ENCODE measurements around the gene TMC8.
A peak's percentile ranks its signal among the peaks of the same experiment; 100 is the strongest.

The TMC8 gene

DNA sequence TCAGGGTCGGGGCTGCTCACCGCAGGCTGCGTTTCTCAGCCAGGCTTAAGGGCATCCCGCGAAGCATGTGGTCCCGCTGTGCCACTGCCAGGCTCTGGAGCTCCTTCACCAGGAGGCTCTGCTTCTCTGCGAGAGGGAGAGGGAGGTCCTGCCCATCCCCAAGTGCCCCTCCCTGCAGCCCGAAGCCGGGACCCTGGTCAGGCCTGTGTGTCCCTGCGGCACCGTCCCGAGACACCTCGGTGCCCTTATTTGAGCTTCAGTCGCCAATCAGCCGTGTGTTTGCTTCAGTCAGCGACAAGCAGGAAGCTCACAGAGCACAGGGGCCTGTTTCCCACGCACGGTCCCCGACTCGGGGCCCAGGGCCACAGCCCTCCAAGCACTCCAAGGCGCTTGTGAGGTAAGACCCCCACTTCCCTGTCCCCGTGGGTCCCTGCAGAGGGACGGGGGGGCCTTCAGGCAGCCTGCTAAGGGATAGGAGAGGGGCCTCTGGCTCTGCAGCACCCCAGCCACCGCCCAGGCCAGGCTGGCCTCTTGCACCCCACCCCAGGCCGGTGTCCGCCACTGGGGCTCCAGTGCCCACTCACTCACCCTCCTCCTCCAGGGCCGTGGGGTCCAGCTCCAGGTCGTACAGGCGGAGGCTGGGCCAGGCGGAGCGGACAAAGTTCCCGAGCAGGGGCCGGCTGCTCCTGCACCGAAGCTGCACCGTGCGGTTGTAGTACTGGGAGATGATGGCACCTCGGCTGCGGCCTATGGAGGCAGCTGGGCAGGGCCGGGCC, 5.2 kb upstream of the TMC8 start:
- no peak for DNase-seq (ENCODE audit: low spot score)

DNA sequence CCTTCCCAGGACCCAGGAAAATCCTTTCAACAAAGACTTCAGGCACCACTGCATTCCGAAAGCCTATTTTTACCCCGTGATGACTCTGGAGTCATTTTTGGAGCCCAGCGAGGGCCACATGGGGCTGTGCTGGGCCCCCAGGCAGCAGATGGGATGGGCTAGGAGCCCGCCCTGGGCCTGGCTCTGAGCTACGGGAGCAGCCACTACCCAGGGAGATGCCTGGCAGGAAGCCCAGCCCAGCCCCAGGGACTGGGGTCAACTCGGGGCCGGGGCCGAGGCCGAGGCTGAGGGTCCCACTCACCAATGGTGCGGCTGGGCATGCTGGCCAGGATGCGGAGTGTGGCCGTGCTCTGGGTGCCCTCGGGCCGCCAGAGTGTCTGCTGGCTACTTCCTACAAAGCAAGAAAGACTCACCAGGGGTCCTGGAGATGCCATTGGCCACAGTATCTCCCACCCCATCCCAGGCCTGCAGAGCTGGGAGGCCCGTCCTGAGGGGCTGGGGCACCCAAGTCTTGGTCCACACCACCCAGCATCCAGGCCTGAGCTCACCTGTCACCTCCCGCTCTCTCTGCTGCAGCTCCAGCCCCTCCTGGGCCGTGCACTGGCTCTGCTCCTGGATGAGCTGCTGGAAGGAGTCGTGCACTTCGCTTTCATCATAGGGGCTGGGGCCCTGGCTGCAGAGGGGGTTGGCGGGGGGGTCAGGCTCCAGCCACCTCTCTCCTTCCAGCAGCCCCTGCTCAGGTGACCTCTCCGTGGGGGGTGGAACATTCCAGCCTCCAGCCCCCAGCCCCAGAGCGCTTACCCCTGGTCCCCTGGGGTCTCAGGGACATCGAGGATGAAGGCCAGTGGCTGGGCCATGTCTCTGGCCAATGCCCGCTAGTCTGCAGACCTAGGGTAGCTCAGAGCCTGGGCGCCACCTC, 4.3 kb upstream of the TMC8 start:
- no peak for DNase-seq (ENCODE audit: low spot score)

DNA sequence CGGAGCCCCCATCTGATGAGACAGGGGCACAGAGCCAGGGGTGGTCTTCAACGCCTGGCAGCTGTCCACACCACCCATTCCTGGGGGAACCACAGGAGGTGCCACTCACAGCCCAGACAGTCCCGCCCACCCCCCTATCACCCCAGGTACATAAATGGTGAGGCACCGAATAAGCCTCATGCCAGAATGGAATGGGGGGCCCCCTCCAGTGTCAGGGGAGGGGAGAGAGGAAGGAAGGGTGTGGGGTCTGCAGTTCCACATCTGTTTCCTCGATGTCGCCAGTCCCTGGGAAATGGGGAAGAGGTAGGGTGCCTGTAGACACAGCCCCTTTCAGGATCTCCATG, 3.7 kb upstream of the TMC8 start:
- no peak for DNase-seq (ENCODE audit: low spot score)

DNA sequence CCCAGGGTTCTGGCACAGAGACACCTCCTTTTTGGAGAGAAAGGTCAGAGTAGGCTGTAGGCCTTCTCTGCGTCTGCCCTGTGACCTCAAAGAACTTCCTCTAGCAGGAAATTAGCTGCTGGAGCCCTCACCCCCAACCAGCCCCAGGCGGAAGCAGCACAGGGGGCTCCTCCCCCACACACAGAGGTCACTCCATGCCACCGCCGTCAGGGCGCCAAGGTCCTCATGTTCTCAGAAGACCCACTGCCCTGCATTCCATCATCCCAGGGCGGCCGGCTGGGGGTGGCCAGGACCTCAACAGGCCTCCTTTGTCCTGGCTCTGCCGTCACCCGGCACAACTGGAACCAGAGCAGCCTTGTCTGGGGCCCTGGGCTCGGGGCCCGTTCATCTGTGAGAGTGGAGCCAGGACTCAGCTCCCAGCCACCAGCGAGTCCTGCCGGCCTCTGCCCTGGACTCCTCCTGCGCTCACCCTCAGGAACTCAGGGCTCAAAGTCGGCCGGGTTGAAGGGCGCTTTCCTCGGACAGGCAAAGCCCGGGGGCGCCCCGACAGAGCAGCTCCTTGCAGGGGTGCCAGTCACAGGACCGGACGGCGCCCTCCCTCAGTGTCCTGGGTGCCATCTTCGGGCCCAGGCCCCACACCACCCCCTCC, 3.2 kb upstream of the TMC8 start:
- no peak for DNase-seq (ENCODE audit: low spot score)

- peak; percentile 67 for DNase-seq (ENCODE audit: low spot score)
Observed at GRCh38 chr17:78127888-78128550, 2.6 kb upstream of the TMC8 start.

DNA sequence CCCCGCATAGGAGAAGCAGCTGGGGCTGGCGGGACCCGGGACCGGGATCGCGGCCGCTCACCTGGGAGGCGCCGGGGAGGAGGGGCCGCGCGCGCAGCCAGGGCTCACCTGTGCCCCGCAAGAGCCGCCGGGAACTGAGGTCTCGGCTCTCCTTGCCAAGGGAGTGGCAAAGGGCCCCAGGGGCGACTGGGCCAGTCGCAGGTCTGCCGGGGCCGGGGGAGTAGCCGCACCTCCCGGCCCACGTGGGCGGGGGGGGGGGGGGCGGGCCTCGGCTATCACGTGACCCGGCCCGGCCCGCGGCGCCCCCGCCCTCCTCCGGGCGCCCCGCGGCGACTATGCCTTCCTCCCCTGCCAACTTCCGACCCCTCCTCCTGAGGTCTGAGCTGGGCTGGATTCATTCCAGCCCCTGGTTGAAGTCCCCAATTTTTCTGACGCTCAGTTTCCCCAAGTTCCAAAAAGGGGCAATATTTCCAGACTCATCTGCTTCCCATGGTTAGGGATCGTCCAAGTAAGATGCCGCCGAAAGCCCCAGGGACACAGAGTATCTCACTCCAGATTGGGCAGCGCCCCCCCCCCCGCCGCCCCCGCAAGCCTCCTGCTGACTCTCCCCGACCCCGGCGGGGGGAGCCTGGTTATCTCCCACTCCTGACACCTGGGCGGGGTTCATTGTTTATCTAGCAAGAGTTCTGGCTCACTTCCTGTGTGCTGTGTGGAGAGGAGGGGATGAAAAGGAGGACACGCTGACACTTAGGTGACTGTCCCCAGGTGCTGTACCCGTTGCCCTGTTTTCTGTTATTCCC, 1.8 kb upstream of the TMC8 start, which contains the start of gene TMC6:
Gene TMC6, minus strand, starts transcription at position 205 of the 800 bp plus-strand sequence. CDS start 1,923 bp downstream, outside the sequence.
- peak; percentile 93 for DNase-seq (ENCODE audit: low spot score)

DNA sequence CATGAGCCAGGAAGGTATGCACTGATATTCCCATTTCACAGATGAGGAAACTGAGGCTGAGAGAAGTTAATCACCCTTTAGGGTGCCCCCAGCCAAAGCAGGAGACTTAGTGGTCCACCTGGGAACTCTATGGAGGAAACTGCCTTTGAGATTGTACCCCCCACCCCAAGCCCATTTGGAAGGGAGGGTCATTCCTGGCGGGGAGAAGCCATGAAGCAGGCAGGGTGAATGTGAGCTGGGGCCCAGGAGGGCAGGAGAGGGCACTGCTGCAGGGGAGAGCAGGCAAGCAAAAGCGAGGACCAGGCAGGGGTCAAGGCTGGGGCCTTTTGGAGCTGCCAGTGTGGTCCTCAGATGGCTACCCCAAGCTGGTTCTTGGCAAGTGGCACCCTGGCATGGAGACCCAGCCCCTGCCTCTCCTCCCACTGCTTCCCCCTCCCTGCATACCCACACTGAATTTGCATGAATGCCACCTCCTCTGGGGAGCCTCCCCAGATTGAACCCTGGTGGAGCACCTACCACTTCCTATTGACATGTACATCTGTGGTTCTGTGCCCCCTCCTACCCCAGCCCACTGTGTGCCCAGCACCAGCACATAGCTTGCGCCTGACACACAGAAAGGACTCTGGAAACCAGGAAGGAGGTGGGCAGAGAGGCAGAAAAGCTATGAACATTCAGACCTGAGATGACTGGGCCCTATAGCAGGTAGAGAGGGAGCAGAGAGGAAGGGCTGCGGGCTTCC, 1.1 kb upstream of the TMC8 start:
- DNase-seq (ENCODE audit: low spot score), result no peak

GRCh38 chr17:78130090-78130436, 508 bp upstream of the TMC8 start:
- no peak for DNase-seq (ENCODE audit: low spot score)

- DNase-seq (ENCODE audit: low spot score), result no peak
Observed at GRCh38 chr17:78131172-78132083, 857 bp downstream of the TMC8 start.

GRCh38 chr17:78132084-78132676, 1.6 kb downstream of the TMC8 start:
- DNase-seq (ENCODE audit: low spot score), result no peak

- DNase-seq (ENCODE audit: low spot score), result no peak
Observed at GRCh38 chr17:78132767-78133178, 2.2 kb downstream of the TMC8 start.

DNA sequence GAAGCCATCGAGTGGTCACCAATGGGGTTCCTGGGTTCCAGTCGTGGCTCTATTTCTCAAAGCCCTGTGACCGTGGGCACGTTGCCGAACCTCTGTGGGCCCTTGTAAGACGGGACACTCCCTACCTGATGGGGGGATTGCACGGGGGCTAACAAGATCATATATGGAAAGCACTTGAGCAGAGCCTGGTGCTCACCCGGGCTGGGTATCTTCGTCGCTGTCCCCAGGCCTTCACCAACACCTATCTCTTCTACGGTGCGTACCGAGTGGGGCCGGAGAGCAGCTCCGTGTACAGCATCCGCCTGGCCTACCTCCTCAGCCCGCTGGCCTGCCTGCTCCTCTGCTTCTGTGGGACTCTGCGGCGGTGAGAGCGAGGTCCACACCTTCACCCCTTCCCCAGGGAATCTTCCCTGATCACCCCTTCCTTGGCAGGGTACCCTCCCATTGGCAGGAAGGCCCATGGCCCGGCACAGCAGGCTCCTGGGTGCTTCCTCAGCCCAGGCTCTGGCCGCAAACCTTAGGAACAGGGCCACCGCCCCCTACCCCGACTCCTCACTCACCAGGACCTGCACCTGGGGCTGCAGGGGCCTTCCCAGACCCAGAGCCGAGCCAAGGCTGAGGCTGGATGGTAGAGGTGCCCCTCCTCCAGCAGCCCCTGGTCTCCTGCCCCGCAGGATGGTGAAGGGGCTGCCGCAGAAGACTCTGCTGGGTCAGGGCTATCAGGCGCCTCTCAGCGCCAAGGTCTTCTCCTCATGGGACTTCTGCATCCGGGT, 2.8 kb downstream of the TMC8 start:
- no peak for DNase-seq (ENCODE audit: low spot score)

GRCh38 chr17:78133971-78134898, 3.7 kb downstream of the TMC8 start:
- DNase-seq (ENCODE audit: low spot score), result peak; percentile 95

DNA sequence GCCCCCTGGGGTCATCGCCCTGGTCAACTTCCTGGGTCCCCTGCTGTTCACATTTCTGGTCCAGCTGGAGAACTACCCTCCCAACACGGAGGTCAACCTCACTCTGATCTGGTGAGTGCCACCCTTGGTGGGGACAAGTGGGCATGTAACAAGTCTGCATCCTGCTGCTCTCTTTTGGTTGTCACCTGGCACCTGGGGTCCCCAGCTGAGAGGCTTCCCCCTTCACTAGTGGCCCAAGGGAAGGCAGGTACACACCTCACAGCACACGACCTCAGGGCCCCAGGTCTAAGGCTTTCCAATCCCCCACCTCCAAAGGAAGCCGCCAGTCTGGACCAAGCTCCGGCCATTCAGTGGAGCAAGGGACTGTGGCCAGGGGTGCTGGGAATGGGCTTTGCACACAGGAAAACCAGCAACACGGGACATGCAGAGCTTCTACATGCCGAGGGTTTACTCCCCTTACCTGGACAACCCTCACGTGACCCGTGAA, 4.4 kb downstream of the TMC8 start:
- no peak for DNase-seq (ENCODE audit: low spot score)

- no peak for DNase-seq (ENCODE audit: low spot score)
Observed at GRCh38 chr17:78135858-78136500, 5.4 kb downstream of the TMC8 start.

DNA sequence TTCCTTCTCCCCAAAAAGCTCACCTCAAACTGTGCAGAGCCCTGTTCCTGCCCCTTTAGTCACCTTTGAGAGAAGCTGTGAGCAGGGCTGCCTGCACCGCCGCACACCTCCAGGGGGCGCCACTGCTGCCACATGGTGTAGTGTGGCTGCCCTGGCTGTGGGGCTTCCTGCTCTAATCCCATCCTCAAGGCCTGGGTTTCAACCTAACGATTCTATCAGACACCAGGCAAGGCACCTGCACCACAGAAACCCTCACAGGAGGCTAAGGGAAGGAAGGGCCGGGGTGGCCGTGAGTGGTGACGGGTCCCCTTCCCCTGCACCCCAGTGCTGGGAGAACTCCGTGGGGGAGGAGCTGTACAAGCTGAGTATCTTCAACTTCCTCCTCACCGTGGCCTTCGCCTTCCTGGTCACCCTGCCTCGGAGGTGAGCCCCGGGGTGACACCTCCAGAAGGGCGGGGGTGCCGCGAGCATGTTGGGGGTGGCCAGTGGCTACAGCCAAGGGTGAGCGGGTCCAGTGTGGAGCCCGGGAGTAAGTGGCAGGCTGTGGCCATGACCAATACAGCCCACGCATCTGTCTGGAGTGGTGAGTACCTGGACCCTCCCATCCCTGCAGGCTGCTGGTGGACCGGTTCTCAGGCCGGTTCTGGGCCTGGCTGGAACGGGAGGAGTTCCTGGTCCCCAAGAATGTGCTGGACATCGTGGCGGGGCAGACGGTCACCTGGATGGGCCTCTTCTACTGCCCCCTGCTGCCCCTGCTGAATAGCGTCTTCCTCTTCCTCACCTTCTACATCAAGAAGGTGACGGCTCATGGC, 7.0 kb downstream of the TMC8 start:
- DNase-seq (ENCODE audit: low spot score), result no peak
